ENCODE measurements around the gene CEP162. TPM values are rescaled to one million over a fixed set of nuclear protein-coding genes. Genes with fewer than 3 reads are reported as not detected.

The CEP162 gene
- total and polyA plus RNA-seq, 2 donors (not counting 1 experiment from before 2014, with no cell fraction given) = 3.7 to 7.4 TPM

DNA sequence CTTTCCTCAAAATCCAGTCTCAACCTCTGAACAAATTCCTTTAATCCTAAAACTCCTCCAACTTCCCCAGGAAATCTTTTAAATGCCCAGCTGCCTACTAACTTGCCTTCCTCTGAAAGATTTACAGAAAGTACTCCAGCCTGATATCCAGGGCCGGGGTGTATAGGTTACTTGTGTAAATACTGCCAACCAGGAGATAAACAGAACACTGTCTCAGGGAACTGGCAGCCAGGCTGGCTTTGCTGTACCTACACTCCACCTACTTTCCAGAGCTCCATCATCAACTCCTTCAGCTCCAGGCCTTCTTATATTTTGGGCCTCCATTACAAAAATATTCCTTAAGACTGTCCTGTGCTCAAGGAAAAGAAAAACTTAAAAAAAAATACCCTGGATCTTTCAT is 85.9 kb downstream of the CEP162 start:
- no peak overlapping the region for H3K27ac ChIP-seq (ENCODE audit: insufficient read depth, low read length)
- H3K27me3 ChIP-seq (ENCODE audit: control insufficient read depth, insufficient read depth, low read length) = no peaks in the 10 kb centered on the region
- H3K4me2 ChIP-seq (ENCODE audit: extremely low read depth, insufficient read depth, low read length) = no peak overlapping the region
- H3K9me3 ChIP-seq (ENCODE audit: control insufficient read depth, insufficient read depth, low read depth, low read length) = no peaks in the 10 kb centered on the region
- no peak overlapping the region for H3K9ac ChIP-seq (ENCODE audit: insufficient read depth, low read length)
- H2AFZ ChIP-seq (ENCODE audit: low read length) = no peak overlapping the region
- H3K36me3 ChIP-seq (ENCODE audit: control insufficient read depth, insufficient read depth, low read length) = no peaks in the 10 kb centered on the region
- TF ChIP-seq CTCF (conservative IDR thresholded peaks at IDR 0.05 in 1 of 2, IDR thresholded peaks at IDR 0.05 in 1 of 2; ENCODE audit: low read depth in 1 of 2, low read length in 2 of 2) = no peak
- TF ChIP-seq EZH2 (IDR thresholded peaks at IDR 0.05; ENCODE audit: low read length, missing control alignments) = no peak
- no peak for DNase-seq (ENCODE audit: low read depth in 2 of 2)
- H3K4me1 ChIP-seq (ENCODE audit: control insufficient read depth, extremely low read depth, insufficient read depth, low read length) = no peaks in the 10 kb centered on the region
- H4K20me1 ChIP-seq (ENCODE audit: control insufficient read depth, extremely low read depth, insufficient read depth, low read length) = no peaks in the 10 kb centered on the region
- no peak overlapping the region for H3K4me3 ChIP-seq (replicated peaks in 1 of 4; ENCODE audit: control extremely low read depth in 1 of 4, insufficient read depth in 1 of 4, low read depth in 3 of 4, low read length in 4 of 4)
- H3K79me2 ChIP-seq (ENCODE audit: control insufficient read depth, insufficient read depth, low read length) = no peaks in the 10 kb centered on the region

DNA sequence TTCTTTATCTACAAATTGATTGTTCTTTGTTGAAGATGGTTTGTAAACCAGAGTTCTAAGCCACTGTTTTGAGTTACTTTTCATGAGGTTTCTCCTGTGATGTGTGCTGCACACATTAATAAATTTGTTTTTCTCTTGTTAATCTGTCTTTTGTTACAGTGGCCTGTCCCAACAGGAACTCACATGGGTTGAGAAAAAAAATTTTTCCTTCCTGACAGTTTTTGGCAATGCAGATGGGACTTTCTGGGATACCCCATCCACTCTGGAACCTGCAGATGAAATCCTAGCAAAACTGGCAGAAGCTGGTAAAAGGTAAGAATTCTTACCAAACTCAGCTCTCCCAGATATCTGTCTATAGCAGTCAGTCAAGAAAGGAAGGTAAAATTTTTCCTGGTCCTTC is 88.1 kb downstream of the CEP162 start:
- H3K27me3 ChIP-seq (ENCODE audit: control insufficient read depth, insufficient read depth, low read length) = no peaks in the 10 kb centered on the region
- DNase-seq (ENCODE audit: low read depth in 2 of 2) = no peak
- no peaks in the 10 kb centered on the region for H3K4me1 ChIP-seq (ENCODE audit: control insufficient read depth, extremely low read depth, insufficient read depth, low read length)
- H3K9ac ChIP-seq (ENCODE audit: insufficient read depth, low read length) = no peak overlapping the region
- no peak overlapping the region for H2AFZ ChIP-seq (ENCODE audit: low read length)
- no peaks in the 10 kb centered on the region for H3K79me2 ChIP-seq (ENCODE audit: control insufficient read depth, insufficient read depth, low read length)
- no peak overlapping the region for H3K4me2 ChIP-seq (ENCODE audit: extremely low read depth, insufficient read depth, low read length)
- H3K4me3 ChIP-seq (replicated peaks in 1 of 4; ENCODE audit: control extremely low read depth in 1 of 4, insufficient read depth in 1 of 4, low read depth in 3 of 4, low read length in 4 of 4) = no peak overlapping the region
- no peaks in the 10 kb centered on the region for H3K36me3 ChIP-seq (ENCODE audit: control insufficient read depth, insufficient read depth, low read length)
- H3K27ac ChIP-seq (ENCODE audit: insufficient read depth, low read length) = no peak overlapping the region
- no peaks in the 10 kb centered on the region for H4K20me1 ChIP-seq (ENCODE audit: control insufficient read depth, extremely low read depth, insufficient read depth, low read length)
- H3K9me3 ChIP-seq (ENCODE audit: control insufficient read depth, insufficient read depth, low read depth, low read length) = no peaks in the 10 kb centered on the region
- TF ChIP-seq EZH2 (IDR thresholded peaks at IDR 0.05; ENCODE audit: low read length, missing control alignments) = no peak
- TF ChIP-seq CTCF (conservative IDR thresholded peaks at IDR 0.05 in 1 of 2, IDR thresholded peaks at IDR 0.05 in 1 of 2; ENCODE audit: low read depth in 1 of 2, low read length in 2 of 2) = no peak

DNA sequence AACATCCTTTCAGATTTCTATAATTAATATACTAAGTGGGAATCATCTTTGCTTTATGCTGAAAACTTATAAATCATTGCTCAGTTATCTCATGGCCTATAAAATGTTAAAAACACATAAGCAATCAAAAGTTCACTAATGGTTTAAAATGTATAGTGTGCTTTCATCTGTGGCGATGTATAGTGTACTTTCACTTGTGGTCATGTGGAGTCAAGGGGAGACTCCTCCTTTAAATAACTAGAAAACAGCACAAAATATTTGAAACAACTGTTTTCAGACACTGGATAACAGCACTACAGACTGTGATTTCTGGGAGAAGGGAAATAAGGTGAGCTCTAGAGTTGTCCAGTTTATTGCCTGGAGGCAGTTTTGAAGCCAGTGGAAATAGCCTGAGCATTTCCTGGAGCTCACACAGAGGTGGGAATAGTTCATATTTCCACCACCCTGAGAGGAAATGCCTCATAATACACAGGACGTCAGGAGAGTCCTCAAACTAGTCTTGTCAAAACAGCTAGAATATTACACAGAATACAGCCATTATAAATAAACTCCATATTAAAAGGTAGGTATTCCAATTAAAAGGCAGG is 89.4 kb downstream of the CEP162 start:
- no peak overlapping the region for H3K4me3 ChIP-seq (replicated peaks in 1 of 4; ENCODE audit: control extremely low read depth in 1 of 4, insufficient read depth in 1 of 4, low read depth in 3 of 4, low read length in 4 of 4)
- DNase-seq (ENCODE audit: low read depth in 2 of 2) = no peak
- no peaks in the 10 kb centered on the region for H3K27me3 ChIP-seq (ENCODE audit: control insufficient read depth, insufficient read depth, low read length)
- no peak overlapping the region for H2AFZ ChIP-seq (ENCODE audit: low read length)
- H3K9ac ChIP-seq (ENCODE audit: insufficient read depth, low read length) = no peak overlapping the region
- TF ChIP-seq CTCF (conservative IDR thresholded peaks at IDR 0.05 in 1 of 2, IDR thresholded peaks at IDR 0.05 in 1 of 2; ENCODE audit: low read depth in 1 of 2, low read length in 2 of 2) (no peak), EZH2 (IDR thresholded peaks at IDR 0.05; ENCODE audit: low read length, missing control alignments) (no peak)
- H3K36me3 ChIP-seq (ENCODE audit: control insufficient read depth, insufficient read depth, low read length) = no peaks in the 10 kb centered on the region
- H3K79me2 ChIP-seq (ENCODE audit: control insufficient read depth, insufficient read depth, low read length) = no peaks in the 10 kb centered on the region
- no peak overlapping the region for H3K4me2 ChIP-seq (ENCODE audit: extremely low read depth, insufficient read depth, low read length)
- no peak overlapping the region for H3K27ac ChIP-seq (ENCODE audit: insufficient read depth, low read length)
- no peaks in the 10 kb centered on the region for H3K4me1 ChIP-seq (ENCODE audit: control insufficient read depth, extremely low read depth, insufficient read depth, low read length)
- no peaks in the 10 kb centered on the region for H3K9me3 ChIP-seq (ENCODE audit: control insufficient read depth, insufficient read depth, low read depth, low read length)
- no peaks in the 10 kb centered on the region for H4K20me1 ChIP-seq (ENCODE audit: control insufficient read depth, extremely low read depth, insufficient read depth, low read length)

Measured in fibroblast of lung (primary cell).